Measurements from ENCODE around the gene CRIP3. TPM values are rescaled to one million over a fixed set of nuclear protein-coding genes. Genes with fewer than 3 reads are reported as not detected.

The CRIP3 gene
- total and polyA plus RNA-seq, 2 of the 8 experiments (the other 6 are each of a cell fraction or from before 2014, with no cell fraction given): 34.0 to 46.3 TPM

GRCh38 chr6:43283514-43283901, 25.1 kb downstream of the CRIP3 start:
- DNase-seq (ENCODE audit: low read depth in 1 of 2, low spot score in 2 of 2) (no peak), FAIRE-seq (no peak)
- Histone ChIP-seq H4K91ac (replicated peaks; ENCODE audit: insufficient read length, low read length) (no peak overlapping the region), H3K79me1 (ENCODE audit: low read depth, low read length) (no peaks in the 10 kb centered on the region), H3K18ac (ENCODE audit: extremely low read depth, low read length) (no peak overlapping the region), H3K27ac (ENCODE audit: low read depth, low read length) (no peak overlapping the region), H3K14ac (ENCODE audit: insufficient read length) (no peak overlapping the region), H3K23me2 (ENCODE audit: low read depth, low read length) (no peaks in the 10 kb centered on the region; the same call in 1 of the 2 replicates), H2BK20ac (ENCODE audit: low read length) (no peak overlapping the region), H2BK120ac (replicated peaks; ENCODE audit: low read depth, low read length) (no peak overlapping the region), H2AFZ (ENCODE audit: low read length) (no peak overlapping the region), H2BK12ac (ENCODE audit: low read depth, low read length) (no peak overlapping the region; the same call in 1 of the 2 replicates), H3K27me3 (replicated peaks in 1 of 4; ENCODE audit: control insufficient read depth in 3 of 4, extremely low read depth in 1 of 4, insufficient read depth in 3 of 4, low read length in 3 of 4) (peaks cover 0 to 28% (median 19%) of the 10 kb centered on the region in 4 experiments; a peak in 5 of 7 replicates), H2BK15ac (ENCODE audit: low read length) (no peak overlapping the region), H3K79me2 (ENCODE audit: control insufficient read depth in 1 of 2, insufficient read depth in 2 of 2, low read length in 2 of 2) (no peaks in the 10 kb centered on the region), H3K56ac (replicated peaks; ENCODE audit: insufficient read length, low read depth, low read length) (no peak overlapping the region), H4K20me1 (replicated peaks in 1 of 2; ENCODE audit: control insufficient read depth in 1 of 2, insufficient read depth in 2 of 2, low read length in 2 of 2) (no peaks in the 10 kb centered on the region), H3K23ac (ENCODE audit: insufficient read length) (no peak overlapping the region), H3K4me2 (ENCODE audit: insufficient read depth in 1 of 2, low read depth in 2 of 2, low read length in 2 of 2) (no peak overlapping the region), H4K5ac (ENCODE audit: insufficient read length, low read depth, low read length) (no peak overlapping the region), H2BK5ac (ENCODE audit: low read depth, low read length) (no peak overlapping the region), H3K36me3 (ENCODE audit: control insufficient read depth in 2 of 4, insufficient read depth in 4 of 4, low read length in 3 of 4) (no peaks in the 10 kb centered on the region), H3K4me3 (ENCODE audit: extremely low read depth in 1 of 4, insufficient read depth in 2 of 4, low read depth in 3 of 4, low read length in 4 of 4) (no peak overlapping the region), H3K4ac (replicated peaks; ENCODE audit: insufficient read length, low read depth, low read length) (no peak overlapping the region), H3K9me3 (ENCODE audit: insufficient read depth in 2 of 2, low read depth in 1 of 2, low read length in 1 of 2) (no peaks in the 10 kb centered on the region), H2AK5ac (ENCODE audit: low read depth, low read length) (no peak overlapping the region), H3K9ac (replicated peaks in 1 of 4; ENCODE audit: extremely low read depth in 1 of 4, low read depth in 3 of 4, low read length in 3 of 4) (no peak overlapping the region), H4K8ac (ENCODE audit: extremely low read depth, insufficient read depth, low read length) (no peak overlapping the region), H3K4me1 (replicated peaks in 1 of 4; ENCODE audit: control insufficient read depth in 3 of 4, insufficient read depth in 4 of 4, low read length in 3 of 4) (peaks cover 2 to 19% (median 12%) of the 10 kb centered on the region in 4 experiments; a peak in 6 of 7 replicates)
- ChIA-PET POLR2A (ENCODE audit: partially characterized antibody) (no interaction called here), CTCF (ENCODE audit: partially characterized antibody) (interaction anchor here (0.7 kb wide), 1 partner anchor 25 kb away, joined by 3 read pairs; no protein-coding TSS in a partner anchor)
- WGBS, 2 experiments (ENCODE audit: extremely low coverage in 1 of 2, insufficient coverage in 1 of 2, insufficient read length in 1 of 2, insufficient replicate concordance in 2 of 2, low coverage in 1 of 2, low lambda C conversion rate in 2 of 2, missing lambda C conversion rate in 1 of 2): 88% methylated on average over 11 of the region's 18 CpGs; no CpG with 5 or more reads in 1 of the 2 experiments
- no peak for TF ChIP-seq KDM1A (IDR thresholded peaks at IDR 0.05; ENCODE audit: borderline replicate concordance, low read length)
- no peak for TF ChIP-seq SRF (IDR thresholded peaks at IDR 0.05; ENCODE audit: low read depth, low read length)
- TF ChIP-seq NANOG (IDR thresholded peaks at IDR 0.05; ENCODE audit: insufficient read depth, low read depth, low read length, poor library complexity, severe bottlenecking): no peak
- TF ChIP-seq BRCA1 (IDR thresholded peaks at IDR 0.05; ENCODE audit: low read depth, low read length): no peak
- no peak for TF ChIP-seq CTCF (IDR thresholded peaks at IDR 0.05; ENCODE audit: control extremely low read depth in 1 of 3, insufficient read depth in 1 of 3, low read depth in 1 of 3, low read length in 3 of 3)
- TF ChIP-seq TAF7 (optimal IDR thresholded peaks at IDR 0.05; ENCODE audit: borderline replicate concordance, low read depth, low read length): no peak
- TF ChIP-seq JUN (IDR thresholded peaks at IDR 0.05; ENCODE audit: low read depth, low read length): no peak
- TF ChIP-seq RAD21 (IDR thresholded peaks at IDR 0.05 in 1 of 2, conservative IDR thresholded peaks at IDR 0.05 in 1 of 2; ENCODE audit: low read depth in 2 of 2, low read length in 2 of 2): no peak
- no peak for TF ChIP-seq RFX5 (IDR thresholded peaks at IDR 0.05; ENCODE audit: borderline replicate concordance, low read depth, low read length)
- no peak for TF ChIP-seq HDAC2 (IDR thresholded peaks at IDR 0.05; ENCODE audit: borderline replicate concordance in 1 of 2, low read depth in 2 of 2, low read length in 2 of 2)
